HEK293 (cell line): ENCODE data around the gene EZH1.
"Not testable (repeated sequence)": the region's sequence is repeated elsewhere in the genome, so short reads cannot be mapped to it uniquely, and the experiment has no call there.

Experiments used
- CTCF ChIA-PET: fragments of 350-600 bp; formaldehyde crosslinking; extraction: SDS; loops from one replicate; lab custom pipeline; 2021; ENCODE audit warnings: antibody characterized with exemption; lab: Yijun Ruan, JAX
- POLR2A ChIA-PET: fragments of 300-600 bp; formaldehyde crosslinking; extraction: SDS; loops from one replicate; lab custom pipeline; 2020; ENCODE audit warnings: antibody characterized with exemption, inconsistent platforms; lab: Yijun Ruan, JAX
- H3K27ac ChIP-seq: fragments of 200-500 bp; sonication (Bioruptor generic); 2 replicates; pipeline ENCODE4 v1.5.1; 2014; ENCODE audit warnings: low read depth, low read length, control low read depth, inconsistent platforms; ENCODE audit errors: extremely low read depth
- H3K36me3 ChIP-seq, 2 experiments: fragments of 200-500 bp in 1 of 2; sonication (Bioruptor generic) in 1 of 2; 1 replicate in 1 of 2; 2 replicates in 1 of 2; pipeline ENCODE4 v1.5.1; 2014 to 2017; ENCODE audit warnings: inconsistent platforms in 2 of 2, low read length in 2 of 2; ENCODE audit not compliant: control insufficient read depth in 2 of 2, insufficient read depth in 1 of 2
- H3K4me1 ChIP-seq: fragments of 200-500 bp; sonication (Bioruptor generic); 2 replicates; pipeline ENCODE4 v1.5.1; 2014; ENCODE audit warnings: mild to moderate bottlenecking, low read length, inconsistent platforms; ENCODE audit not compliant: control insufficient read depth, insufficient read depth
- H3K4me3 ChIP-seq: 2 replicates; pipeline ENCODE4 v1.5.1; 2011; ENCODE audit warnings: low read depth, mild to moderate bottlenecking, control low read depth, low read length, moderate library complexity
- H3K9me3 ChIP-seq: fragments of 200-500 bp; sonication (Bioruptor generic); 2 replicates; pipeline ENCODE4 v1.5.1; 2014; ENCODE audit warnings: low read depth, low read length, inconsistent platforms; ENCODE audit not compliant: control insufficient read depth, insufficient read depth
- ZFP69B ChIP-seq: fragments of 450-650 bp; formaldehyde crosslinking; IDR thresholded peaks from 2 replicates; pipeline ENCODE4 v1.5.1; 2016; ENCODE audit warnings: missing biosample characterization, missing genetic modification characterization
- ZNF146 ChIP-seq: fragments of 450-650 bp; formaldehyde crosslinking; IDR thresholded peaks from 2 replicates; pipeline ENCODE4 v1.5.1; 2016; ENCODE audit warnings: missing biosample characterization, missing genetic modification characterization
- ZNF214 ChIP-seq: fragments of 450-650 bp; formaldehyde crosslinking; IDR thresholded peaks from 2 replicates; pipeline ENCODE4 v1.5.1; 2017; ENCODE audit warnings: missing biosample characterization, mild to moderate bottlenecking, missing genetic modification characterization, borderline replicate concordance
- ZNF391 ChIP-seq: fragments of 450-650 bp; formaldehyde crosslinking; IDR thresholded peaks from 2 replicates; pipeline ENCODE4 v1.5.1; 2016; ENCODE audit warnings: low read depth, missing biosample characterization, missing genetic modification characterization, borderline replicate concordance
- ZNF423 ChIP-seq: fragments of 450-650 bp; formaldehyde crosslinking; IDR thresholded peaks from 2 replicates; pipeline ENCODE4 v1.5.1; 2016; ENCODE audit warnings: missing biosample characterization, missing genetic modification characterization
- ZNF596 ChIP-seq: fragments of 450-650 bp; IDR thresholded peaks from 2 replicates; pipeline ENCODE4 v1.5.0; 2018; ENCODE audit warnings: missing biosample characterization, mild to moderate bottlenecking, missing genetic modification characterization, moderate library complexity
- ZNF600 ChIP-seq: fragments of 450-650 bp; formaldehyde crosslinking; IDR thresholded peaks from 2 replicates; pipeline ENCODE4 v1.5.1; 2016; ENCODE audit warnings: missing biosample characterization, missing genetic modification characterization
- ZNF654 ChIP-seq: fragments of 450-650 bp; formaldehyde crosslinking; IDR thresholded peaks from 2 replicates; pipeline ENCODE4 v1.5.1; 2016; ENCODE audit warnings: low read depth, missing biosample characterization, missing genetic modification characterization
- ZNF707 ChIP-seq: fragments of 450-650 bp; formaldehyde crosslinking; IDR thresholded peaks from 2 replicates; pipeline ENCODE4 v1.5.1; 2016; ENCODE audit warnings: missing biosample characterization, missing genetic modification characterization
- ZNF768 ChIP-seq: fragments of 450-650 bp; formaldehyde crosslinking; IDR thresholded peaks from 2 replicates; pipeline ENCODE4 v1.5.1; 2018; ENCODE audit warnings: missing biosample characterization, mild to moderate bottlenecking, missing genetic modification characterization
- TF ChIP-seq, protein P1 (sequence below): fragments of 450-650 bp; formaldehyde crosslinking; IDR thresholded peaks from 2 replicates; pipeline ENCODE4 v1.5.1; 2016; ENCODE audit warnings: missing biosample characterization, missing genetic modification characterization
- TF ChIP-seq, protein P2 (sequence below): fragments of 450-650 bp; formaldehyde crosslinking; IDR thresholded peaks from 2 replicates; pipeline ENCODE4 v1.5.1; 2017; ENCODE audit warnings: missing biosample characterization, missing genetic modification characterization
- TF ChIP-seq, protein P3 (sequence below): sonication (generic); formaldehyde crosslinking; IDR thresholded peaks from 2 replicates; pipeline ENCODE4 v1.8.1; 2022; ENCODE audit warnings: mild to moderate bottlenecking, moderate library complexity, missing genetic modification reagents
- TF ChIP-seq, protein P4 (sequence below): fragments of 450-650 bp; formaldehyde crosslinking; IDR thresholded peaks from 2 replicates; pipeline ENCODE4 v1.5.1; 2016; ENCODE audit warnings: missing biosample characterization, missing genetic modification characterization

EZH1 gene

DNA sequence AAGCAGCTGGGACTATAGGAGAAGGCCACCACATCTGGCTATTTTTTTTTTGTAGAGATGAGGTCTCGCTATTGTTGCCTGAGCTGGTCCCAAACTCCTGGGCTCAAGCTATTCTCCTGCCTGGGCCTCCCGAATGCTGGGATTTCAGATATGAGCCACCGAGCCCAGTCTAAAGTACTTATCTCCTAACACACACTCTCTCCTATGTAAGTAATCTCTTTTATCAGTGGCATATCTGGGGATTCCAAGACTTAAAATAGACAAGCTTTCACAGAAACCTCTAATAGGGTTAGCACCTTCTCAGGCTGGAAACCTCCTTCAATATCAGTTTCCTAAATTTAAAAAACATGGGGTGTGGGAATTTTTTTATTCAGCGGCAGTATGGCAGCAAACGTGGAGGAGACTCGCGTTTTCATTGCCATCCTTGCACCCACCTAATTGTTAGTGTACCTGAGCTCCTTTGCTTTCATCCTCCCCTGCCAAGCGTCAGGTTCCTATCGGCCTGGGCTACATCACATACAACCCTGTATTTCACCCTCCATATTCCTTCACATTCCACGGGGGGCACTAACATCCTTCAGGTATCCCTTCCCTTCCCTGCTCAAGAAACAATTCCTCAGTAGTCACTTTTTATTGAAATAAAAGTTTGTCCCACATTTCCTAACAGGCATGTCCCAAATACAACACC lies 1.1 kb downstream of the EZH1 start:
- Histone ChIP-seq H3K27ac (peak overlapping the region; percentile 79), H3K36me3 (peaks cover 0 to 4% of the 10 kb centered on the region in 2 experiments; a peak in 1 of 3 replicates), H3K4me1 (peaks cover 7% of the 10 kb centered on the region), H3K9me3 (no peaks in the 10 kb centered on the region), H3K4me3 (peak overlapping the region; percentile 73)
- CTCF ChIA-PET = interaction anchor here (0.6 to 1.3 kb wide), 6 partner anchors 20 to 636 kb away, joined by 3 to 12 read pairs (median 5); partner anchors contain the start of gene PSMC3IP
- POLR2A ChIA-PET = interaction anchor here (1.1 to 1.6 kb wide), 5 partner anchors 11 to 90 kb away, joined by 3 to 5 read pairs (median 3); partner anchors contain the start of genes PSME3 and VPS25
- TF ChIP-seq, protein P1, sequence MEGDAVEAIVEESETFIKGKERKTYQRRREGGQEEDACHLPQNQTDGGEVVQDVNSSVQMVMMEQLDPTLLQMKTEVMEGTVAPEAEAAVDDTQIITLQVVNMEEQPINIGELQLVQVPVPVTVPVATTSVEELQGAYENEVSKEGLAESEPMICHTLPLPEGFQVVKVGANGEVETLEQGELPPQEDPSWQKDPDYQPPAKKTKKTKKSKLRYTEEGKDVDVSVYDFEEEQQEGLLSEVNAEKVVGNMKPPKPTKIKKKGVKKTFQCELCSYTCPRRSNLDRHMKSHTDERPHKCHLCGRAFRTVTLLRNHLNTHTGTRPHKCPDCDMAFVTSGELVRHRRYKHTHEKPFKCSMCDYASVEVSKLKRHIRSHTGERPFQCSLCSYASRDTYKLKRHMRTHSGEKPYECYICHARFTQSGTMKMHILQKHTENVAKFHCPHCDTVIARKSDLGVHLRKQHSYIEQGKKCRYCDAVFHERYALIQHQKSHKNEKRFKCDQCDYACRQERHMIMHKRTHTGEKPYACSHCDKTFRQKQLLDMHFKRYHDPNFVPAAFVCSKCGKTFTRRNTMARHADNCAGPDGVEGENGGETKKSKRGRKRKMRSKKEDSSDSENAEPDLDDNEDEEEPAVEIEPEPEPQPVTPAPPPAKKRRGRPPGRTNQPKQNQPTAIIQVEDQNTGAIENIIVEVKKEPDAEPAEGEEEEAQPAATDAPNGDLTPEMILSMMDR (tag by site-specific recombination) = peak; percentile 46; the same call in 1 of the 2 replicates
- TF ChIP-seq ZNF600 (tag by site-specific recombination) = no peak

DNA sequence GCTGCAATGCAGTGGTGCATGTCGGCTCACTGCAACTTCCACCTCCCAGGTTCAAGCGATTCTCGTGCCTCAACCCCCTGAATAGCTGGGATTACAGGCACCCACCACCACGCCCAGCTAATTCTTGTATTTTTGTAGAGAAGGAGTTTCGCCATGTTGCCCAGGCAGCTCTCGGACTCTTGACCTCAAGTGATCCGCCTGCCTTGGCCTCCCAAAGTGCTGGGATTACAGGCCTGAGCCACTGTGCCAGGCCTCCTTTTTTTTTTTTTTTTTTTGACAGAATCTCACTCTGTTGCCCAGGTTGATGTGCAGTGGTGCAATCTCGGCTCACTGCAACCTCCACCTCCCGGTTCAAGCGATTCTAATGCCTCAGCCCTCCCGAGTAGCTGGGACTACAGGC lies 1.9 kb downstream of the EZH1 start:
- not testable (repeated sequence) for H3K4me1 ChIP-seq, H3K36me3 ChIP-seq, H3K9me3 ChIP-seq, H3K27ac ChIP-seq, H3K4me3 ChIP-seq
- POLR2A ChIA-PET = interaction anchor here (0.7 to 1.6 kb wide), 3 partner anchors 31 to 91 kb away, joined by 3 to 4 read pairs (median 3); partner anchors contain the start of genes PSME3 and VPS25
- CTCF ChIA-PET = interaction anchor here (0.6 to 1.3 kb wide), 5 partner anchors 21 to 195 kb away, joined by 3 to 12 read pairs (median 7); partner anchors contain the start of gene PSMC3IP

DNA sequence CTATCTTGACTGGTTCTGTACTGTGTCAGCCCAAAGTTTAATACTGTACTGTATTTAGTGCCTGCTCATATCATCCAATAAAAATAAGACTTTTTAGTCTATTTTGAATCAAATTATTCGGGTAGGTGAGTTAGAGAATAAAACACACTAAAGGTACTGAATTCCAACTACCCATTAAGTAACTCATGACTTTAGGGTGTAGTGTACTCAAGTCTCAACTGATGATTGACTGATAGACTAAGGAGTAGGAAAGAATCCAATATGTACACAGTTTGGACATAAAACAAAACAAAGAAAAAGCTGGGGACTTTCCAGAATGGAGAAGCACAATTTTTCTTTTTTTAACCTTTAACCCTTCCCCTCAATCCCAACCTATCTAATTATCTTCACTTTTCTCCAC lies 4.1 kb downstream of the EZH1 start:
- TF ChIP-seq, protein P2, sequence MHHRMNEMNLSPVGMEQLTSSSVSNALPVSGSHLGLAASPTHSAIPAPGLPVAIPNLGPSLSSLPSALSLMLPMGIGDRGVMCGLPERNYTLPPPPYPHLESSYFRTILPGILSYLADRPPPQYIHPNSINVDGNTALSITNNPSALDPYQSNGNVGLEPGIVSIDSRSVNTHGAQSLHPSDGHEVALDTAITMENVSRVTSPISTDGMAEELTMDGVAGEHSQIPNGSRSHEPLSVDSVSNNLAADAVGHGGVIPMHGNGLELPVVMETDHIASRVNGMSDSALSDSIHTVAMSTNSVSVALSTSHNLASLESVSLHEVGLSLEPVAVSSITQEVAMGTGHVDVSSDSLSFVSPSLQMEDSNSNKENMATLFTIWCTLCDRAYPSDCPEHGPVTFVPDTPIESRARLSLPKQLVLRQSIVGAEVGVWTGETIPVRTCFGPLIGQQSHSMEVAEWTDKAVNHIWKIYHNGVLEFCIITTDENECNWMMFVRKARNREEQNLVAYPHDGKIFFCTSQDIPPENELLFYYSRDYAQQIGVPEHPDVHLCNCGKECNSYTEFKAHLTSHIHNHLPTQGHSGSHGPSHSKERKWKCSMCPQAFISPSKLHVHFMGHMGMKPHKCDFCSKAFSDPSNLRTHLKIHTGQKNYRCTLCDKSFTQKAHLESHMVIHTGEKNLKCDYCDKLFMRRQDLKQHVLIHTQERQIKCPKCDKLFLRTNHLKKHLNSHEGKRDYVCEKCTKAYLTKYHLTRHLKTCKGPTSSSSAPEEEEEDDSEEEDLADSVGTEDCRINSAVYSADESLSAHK (tag by site-specific recombination) = no peak
- TF ChIP-seq ZNF391 (tag by site-specific recombination) (no peak), ZNF707 (no peak), ZNF596 (tag by site-specific recombination) (no peak), ZNF423 (tag by site-specific recombination) (no peak), ZFP69B (tag by site-specific recombination) (no peak), ZNF768 (no peak), ZNF654 (tag by site-specific recombination) (no peak), ZNF214 (no peak), ZNF146 (no peak)
- TF ChIP-seq, protein P3, sequence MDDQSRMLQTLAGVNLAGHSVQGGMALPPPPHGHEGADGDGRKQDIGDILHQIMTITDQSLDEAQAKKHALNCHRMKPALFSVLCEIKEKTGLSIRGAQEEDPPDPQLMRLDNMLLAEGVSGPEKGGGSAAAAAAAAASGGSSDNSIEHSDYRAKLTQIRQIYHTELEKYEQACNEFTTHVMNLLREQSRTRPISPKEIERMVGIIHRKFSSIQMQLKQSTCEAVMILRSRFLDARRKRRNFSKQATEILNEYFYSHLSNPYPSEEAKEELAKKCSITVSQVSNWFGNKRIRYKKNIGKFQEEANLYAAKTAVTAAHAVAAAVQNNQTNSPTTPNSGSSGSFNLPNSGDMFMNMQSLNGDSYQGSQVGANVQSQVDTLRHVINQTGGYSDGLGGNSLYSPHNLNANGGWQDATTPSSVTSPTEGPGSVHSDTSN (CRISPR knock-in tag) = no peak
- TF ChIP-seq, protein P4, sequence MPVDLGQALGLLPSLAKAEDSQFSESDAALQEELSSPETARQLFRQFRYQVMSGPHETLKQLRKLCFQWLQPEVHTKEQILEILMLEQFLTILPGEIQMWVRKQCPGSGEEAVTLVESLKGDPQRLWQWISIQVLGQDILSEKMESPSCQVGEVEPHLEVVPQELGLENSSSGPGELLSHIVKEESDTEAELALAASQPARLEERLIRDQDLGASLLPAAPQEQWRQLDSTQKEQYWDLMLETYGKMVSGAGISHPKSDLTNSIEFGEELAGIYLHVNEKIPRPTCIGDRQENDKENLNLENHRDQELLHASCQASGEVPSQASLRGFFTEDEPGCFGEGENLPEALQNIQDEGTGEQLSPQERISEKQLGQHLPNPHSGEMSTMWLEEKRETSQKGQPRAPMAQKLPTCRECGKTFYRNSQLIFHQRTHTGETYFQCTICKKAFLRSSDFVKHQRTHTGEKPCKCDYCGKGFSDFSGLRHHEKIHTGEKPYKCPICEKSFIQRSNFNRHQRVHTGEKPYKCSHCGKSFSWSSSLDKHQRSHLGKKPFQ (tag by site-specific recombination) = no peak
- Histone ChIP-seq H3K9me3 (no peaks in the 10 kb centered on the region), H3K27ac (no peak overlapping the region), H3K4me3 (no peak overlapping the region), H3K4me1 (peaks cover 7% of the 10 kb centered on the region), H3K36me3 (peaks cover 0 to 4% of the 10 kb centered on the region in 2 experiments; a peak in 1 of 3 replicates)
- POLR2A ChIA-PET = no interaction called here
- CTCF ChIA-PET = no interaction called here
